IPS DF 4.7 (cell line): ENCODE data around the gene ISM2.
"Not testable (repeated sequence)": the region's sequence is repeated elsewhere in the genome, so short reads cannot be mapped to it uniquely, and the experiment has no call there.

Experiments
- DNase-seq: peaks from one replicate; pipeline ENCODE4 v3.0.0-alpha.2; 2013; ENCODE audit warnings: low spot score; ENCODE audit errors: extremely low read depth

The ISM2 gene

DNA sequence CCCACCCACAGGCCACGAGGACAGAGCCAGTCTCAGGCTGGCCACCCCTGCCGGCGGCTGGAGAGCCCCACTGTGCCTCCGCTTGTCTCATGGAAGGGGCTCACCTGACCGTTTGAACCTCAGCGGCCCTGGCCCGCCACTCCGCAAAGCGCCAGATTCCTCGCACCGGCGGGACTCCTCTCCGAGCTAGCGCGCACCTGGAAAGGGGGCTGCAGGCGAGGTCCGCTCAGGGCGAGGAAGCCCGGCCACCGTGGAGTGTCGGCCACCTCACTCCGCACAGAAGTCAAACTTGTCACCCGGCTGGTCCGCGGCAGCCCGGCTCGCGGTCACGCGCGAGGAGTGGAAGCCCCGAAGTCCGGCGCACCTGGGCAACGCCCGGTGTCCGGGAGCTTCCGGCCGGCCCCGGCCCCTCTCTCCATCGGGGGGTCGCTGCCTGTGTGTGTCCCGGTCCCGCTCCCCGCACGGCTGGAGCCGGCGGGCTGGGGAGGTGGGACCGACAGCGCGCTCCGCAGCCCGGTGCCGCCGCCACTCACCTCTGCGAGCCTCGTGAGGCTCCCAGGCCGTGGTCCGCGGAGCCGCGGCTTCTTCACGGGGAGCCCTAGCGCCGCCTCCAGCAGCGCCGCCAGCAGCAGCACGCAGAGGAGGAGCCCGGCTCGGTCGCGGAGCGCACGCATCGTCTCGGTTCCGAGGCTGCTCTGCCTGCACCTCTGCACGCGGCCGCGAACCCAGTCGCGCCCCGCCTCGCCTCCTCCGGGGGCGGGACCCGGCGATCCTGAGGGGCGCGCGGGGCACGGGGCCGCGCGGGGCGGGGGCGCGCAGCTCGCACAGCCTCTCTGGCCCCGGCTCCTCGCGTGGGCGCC is at the start of gene ISM2:
Gene ISM2 (minus strand): TSS at position 697 of the 860 bp plus-strand sequence. CDS start 23 bp downstream, at position 674.
- no peak for DNase-seq

GRCh38 chr14:77547512-77548180 is 49.0 kb upstream of the ISM2 start:
- no peak for DNase-seq

DNA sequence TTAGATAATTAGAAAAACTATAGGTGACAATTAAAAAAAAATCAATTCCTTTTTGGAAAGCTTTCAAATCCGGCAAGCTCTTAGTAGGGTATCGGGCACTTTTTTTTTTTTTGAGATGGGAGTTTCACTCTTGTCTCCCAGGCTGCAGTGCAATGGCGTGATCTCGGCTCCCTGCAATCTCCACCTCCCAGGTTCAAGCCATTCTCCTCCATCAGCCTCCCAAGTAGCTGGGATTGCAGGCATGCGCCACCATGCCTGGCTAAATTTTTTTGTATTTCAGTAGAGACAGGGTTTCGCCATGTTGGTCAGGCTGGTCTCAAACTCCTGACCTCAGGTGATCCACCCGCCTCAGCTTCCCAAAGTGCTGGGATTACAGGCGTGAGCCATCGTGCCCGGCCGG is 46.6 kb upstream of the ISM2 start:
- not testable (repeated sequence) for DNase-seq

DNA sequence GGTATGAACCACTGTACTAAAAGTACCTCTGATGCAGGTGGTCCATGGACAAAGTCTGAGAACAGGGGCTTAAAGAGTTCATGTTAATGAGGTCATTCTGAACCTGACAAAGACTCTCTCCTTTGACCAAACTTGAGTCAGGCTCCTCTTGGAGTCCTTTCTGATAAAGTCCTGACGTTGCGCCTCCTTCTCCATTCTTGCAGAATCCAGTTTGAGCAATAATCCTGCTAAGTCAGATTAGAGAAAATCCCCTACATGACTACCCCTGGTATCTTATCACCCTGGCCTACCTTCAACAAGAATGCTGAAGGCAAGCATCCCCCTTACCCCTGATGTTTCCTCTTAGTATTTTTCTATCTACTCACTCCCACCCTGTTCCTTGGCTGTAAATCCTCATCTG is 46.0 kb upstream of the ISM2 start:
- DNase-seq, result no peak

GRCh38 chr14:77543637-77544334 is 45.2 kb upstream of the ISM2 start:
- DNase-seq, result no peak

DNA sequence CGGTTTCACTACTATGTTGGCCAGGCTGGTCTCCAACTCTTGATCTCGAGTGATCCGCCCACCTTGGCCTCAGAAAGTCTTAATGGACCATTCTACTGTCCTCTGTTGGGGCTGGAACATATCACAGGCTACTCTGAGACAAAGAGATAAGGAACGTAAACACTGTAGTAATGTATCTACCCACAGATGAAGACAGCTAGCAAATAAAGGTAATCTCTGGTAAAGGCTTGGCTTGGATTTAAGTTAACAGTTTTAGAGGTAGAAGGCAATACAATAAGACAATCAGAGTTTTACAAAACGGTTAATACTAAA is 44.6 kb upstream of the ISM2 start:
- DNase-seq, result no peak

DNA sequence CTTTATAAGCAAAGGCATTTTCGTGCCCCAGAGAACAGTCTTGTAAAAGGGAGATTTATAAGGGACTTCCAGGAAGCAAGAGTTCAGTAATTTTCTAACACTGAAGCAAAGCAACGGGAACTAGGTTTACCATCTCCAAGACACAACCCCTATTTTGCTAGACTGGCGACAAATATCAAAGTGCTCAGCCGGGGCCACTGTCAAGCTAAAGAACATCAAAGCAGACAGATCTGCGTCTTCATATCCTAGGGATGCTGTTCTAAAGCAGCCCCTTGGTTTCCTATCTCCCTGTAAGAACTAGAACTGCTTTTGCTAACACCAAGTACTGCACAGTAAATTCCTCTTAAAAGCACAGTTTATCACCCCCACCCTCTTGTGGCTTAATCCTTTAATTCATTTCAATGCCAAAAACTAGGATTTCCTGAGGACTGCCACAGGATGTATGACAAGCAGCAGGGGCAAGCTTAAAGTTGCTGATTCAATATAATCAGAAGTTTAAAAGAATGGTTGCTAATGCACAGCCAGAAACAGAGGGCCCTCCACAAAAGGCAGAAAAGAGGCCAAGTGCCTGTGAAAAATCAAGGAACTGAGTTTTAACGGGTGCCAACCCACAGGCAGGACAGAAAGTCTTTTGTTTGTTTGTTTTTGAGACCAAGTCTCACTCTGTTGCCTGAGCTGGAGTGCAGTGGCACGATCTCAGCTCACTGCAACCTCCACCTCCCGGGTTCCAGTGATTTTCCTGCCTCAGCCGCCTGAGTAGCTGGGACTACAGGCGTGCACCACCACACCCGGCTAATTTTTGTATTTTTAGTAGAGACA is 44.0 kb upstream of the ISM2 start:
- DNase-seq, result no peak

DNA sequence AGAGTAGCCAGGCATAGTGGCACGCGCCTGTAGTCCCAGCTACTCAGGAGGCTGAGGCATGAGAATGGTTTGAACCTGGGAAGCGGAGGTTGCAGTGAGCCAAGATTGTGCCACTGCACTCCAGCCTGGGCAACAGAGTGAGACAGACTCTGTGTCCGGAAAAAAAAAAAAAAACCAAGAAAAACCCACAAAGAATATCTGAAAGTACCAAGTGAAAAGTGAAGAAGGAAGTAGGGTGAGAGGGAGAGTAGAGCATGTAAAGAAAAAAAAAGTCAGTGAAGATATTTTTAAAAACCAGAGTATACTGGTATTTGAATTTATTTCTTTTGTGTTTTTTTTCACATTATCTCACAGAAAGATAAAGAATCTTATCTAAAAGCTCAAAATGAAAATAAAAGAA is 43.3 kb upstream of the ISM2 start:
- no peak for DNase-seq

DNA sequence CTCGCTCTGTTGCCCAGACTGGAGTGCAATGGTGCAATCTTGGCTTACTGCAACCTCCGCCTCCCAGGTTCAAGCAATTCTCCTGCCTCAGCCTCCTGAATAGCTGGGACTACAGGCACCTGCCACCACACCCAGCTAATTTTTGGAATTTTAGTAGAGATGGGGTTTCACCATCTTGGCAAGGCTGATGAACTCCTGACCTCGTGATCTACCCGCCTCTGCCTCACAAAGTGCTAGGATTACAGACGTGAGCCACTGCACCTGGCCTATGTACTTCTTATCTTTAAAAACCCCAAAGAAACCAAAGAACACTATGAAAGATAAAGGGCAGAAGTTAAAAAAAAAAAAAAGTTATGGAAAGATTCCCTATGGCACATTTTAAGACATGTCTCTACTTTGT is 38.3 kb upstream of the ISM2 start:
- not testable (repeated sequence) for DNase-seq

DNA sequence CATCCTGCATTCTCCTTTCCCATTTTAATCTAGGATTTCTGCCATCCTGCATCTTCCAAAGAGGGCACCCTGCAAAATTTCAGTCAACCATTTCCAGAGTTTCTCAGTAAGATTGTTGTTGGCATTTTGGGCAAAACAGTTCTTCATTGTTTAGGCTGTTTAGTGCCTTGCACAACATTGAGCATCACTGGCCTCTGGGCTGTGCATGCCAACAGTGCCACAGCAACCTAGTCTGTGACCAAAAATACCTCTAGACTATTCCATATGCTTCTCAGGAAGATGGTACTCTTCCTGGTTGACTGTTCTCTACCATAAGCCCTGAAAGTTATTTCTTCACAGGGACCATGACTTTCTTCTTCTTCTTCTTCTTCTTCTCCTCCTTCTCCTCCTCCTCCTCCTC is 32.5 kb upstream of the ISM2 start:
- DNase-seq, result no peak

- DNase-seq, result no peak
These were observed 31.3 kb upstream of the ISM2 start for GRCh38 chr14:77529963-77530362.

GRCh38 chr14:77529213-77529612 is 30.6 kb upstream of the ISM2 start:
- DNase-seq, result no peak

DNA sequence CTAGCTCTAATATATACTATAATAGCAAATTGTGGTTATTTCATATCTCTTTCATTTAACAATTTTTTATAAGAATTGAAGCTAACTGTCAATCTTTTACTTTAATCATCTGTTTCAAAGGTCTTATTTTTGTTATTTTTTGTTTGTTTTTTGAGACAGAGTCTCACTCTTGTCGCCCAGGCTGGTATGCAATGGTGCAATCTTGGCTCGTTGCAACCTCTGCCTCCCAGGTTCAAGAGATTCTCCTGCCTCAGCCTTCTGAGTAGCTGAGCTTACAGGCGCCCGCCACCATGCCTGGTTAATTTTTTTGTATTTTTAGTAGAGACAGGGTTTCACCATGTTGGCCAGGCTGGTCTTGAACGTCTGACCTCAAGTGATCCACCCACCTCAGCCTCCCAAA is 30.1 kb upstream of the ISM2 start:
- not testable (repeated sequence) for DNase-seq

DNA sequence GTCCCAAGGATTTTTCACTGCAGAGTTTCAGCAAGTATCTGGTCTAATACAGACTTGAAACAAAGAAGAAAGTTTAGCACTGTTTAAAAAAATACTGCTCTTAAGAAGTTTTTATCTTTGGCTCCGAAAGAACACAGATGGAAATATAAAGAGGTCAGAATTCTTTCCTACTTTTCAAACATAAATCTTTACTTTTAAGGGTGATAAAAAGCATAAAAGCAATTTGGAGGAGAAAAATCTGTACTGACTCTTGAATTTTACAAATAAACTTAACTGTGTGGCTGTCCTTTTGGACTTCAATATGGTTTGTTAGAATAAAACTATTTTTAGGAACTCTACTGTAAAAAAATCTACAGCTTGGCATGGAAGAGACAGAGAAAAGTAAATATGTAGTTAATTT is 27.6 kb upstream of the ISM2 start:
- no peak for DNase-seq

DNA sequence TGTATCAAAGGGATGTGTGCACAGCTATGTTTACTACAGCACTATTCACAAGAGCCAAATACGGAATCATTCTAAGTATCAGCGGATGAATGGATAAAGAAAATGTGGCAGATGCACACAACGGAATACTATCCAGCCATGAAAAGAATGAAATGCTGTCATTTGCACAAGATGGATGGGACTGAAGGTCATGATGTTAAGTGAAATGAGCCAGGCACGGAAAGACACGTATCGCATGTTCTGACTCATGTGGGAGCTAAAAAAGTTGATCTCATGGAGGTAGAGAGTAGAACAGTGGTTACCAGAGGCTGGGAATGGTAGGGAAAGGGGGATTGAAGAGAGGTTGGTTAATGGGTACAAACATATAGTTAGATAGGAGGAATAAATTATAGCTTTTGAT is 25.9 kb upstream of the ISM2 start:
- no peak for DNase-seq

DNA sequence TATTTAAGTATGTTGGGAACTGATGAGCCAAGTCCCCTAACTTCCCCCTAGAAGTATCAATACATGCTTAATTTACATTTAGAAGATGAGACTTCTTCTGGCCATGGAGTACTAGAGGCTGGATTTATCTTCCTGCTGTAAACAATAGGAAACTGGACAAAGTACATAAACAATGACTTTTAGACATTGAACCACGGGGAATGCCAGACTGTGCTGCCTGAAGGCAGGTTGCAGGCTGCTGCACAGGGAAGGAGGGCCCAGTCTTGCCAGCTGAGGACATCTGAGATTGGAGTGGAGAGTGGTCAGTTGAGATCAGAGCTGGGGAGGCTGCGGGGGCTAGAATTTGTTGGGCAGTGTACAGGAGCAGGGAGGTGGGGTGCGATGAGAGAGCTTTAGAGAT is 24.5 kb upstream of the ISM2 start:
- DNase-seq, result no peak

GRCh38 chr14:77520555-77520954 is 21.9 kb upstream of the ISM2 start:
- DNase-seq, result no peak

- no peak for DNase-seq
These were observed 17.5 kb upstream of the ISM2 start for GRCh38 chr14:77516126-77516525.

- DNase-seq, result no peak
These were observed 13.0 kb upstream of the ISM2 start for GRCh38 chr14:77511486-77512162.

DNA sequence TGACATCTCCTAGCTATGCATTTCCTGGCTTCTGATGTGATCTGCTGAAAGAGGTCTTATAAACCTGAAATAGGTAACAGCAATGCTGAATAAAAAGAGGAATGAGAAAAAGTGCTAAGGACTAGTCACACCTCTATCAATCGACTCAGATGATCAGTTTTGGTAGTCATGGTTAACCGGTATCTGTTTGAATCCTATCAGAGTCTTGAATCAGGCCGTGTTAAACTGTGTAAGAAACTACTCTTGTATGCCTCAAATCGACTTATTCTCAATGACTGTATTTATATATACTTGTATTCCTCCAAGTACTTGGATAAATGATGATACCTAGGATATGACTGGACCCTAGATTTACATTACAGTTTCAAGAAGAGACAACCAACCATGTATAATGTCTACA is 10.8 kb upstream of the ISM2 start:
- no peak for DNase-seq

DNA sequence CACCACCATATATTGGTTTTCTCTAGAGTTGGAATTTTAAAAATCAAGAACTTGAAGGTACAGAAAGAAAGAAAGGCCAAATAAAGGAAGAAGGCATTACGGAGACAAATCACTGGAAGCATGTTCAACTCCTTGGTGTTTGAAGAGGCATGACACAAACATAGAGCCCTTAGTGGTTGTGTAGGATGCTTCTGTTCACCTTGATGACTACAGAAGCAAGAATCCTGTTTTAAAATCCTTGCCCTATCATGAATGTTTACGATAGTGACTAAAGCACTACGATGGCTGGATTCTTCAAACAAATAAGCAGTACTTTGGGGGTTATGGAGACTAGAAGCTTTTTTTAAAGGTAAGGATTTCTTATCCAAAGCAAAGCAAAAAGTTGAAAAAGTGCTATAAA is 10.3 kb upstream of the ISM2 start:
- DNase-seq, result no peak
